ENCODE measurements around the gene B4GALNT2. TPM values are rescaled to one million over a fixed set of nuclear protein-coding genes. Genes with fewer than 3 reads are reported as not detected.

The B4GALNT2 gene
- total RNA-seq, 1 donor from 2014 or later = 0.23 TPM

DNA sequence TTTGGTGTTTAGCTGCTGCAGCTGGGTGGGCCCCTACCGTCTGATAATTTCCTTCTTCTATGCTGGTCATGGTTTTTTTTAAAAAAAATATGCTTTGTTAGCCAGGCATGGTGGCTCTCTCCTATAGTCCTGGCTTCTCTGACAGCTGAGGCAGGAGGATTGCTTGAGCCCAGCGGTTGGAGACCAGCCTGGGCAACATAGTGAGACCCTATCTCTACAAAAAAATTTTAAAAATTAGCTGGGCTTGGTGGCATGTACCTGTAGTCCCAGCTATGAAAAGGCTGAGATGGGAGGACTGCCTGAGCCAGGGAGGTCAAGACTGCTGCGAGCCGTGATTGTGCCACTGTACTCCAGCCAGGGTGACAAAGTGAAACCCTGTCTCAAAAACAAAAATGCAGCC lies 19.4 kb downstream of the B4GALNT2 start:
- no peak overlapping the region for H3K27ac ChIP-seq
- DNase-seq (no peak), ATAC-seq (no peak)
- TF ChIP-seq, protein P1, sequence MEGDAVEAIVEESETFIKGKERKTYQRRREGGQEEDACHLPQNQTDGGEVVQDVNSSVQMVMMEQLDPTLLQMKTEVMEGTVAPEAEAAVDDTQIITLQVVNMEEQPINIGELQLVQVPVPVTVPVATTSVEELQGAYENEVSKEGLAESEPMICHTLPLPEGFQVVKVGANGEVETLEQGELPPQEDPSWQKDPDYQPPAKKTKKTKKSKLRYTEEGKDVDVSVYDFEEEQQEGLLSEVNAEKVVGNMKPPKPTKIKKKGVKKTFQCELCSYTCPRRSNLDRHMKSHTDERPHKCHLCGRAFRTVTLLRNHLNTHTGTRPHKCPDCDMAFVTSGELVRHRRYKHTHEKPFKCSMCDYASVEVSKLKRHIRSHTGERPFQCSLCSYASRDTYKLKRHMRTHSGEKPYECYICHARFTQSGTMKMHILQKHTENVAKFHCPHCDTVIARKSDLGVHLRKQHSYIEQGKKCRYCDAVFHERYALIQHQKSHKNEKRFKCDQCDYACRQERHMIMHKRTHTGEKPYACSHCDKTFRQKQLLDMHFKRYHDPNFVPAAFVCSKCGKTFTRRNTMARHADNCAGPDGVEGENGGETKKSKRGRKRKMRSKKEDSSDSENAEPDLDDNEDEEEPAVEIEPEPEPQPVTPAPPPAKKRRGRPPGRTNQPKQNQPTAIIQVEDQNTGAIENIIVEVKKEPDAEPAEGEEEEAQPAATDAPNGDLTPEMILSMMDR (IDR thresholded peaks at IDR 0.05) = no peak
- no peaks in the 10 kb centered on the region for H3K9me3 ChIP-seq
- peaks cover 6% of the 10 kb centered on the region for H3K27me3 ChIP-seq
- no peaks in the 10 kb centered on the region for H3K36me3 ChIP-seq
- no peaks in the 10 kb centered on the region for H3K4me1 ChIP-seq
- intact Hi-C loops (cut with DNase I) = no loop called here
- no peak overlapping the region for H3K4me3 ChIP-seq

GRCh38 chr17:49156256-49156655 lies 23.7 kb downstream of the B4GALNT2 start:
- intact Hi-C loops (cut with DNase I) = no loop called here
- TF ChIP-seq, protein P1 (IDR thresholded peaks at IDR 0.05) = no peak
- ATAC-seq = no peak
- Histone ChIP-seq H3K27ac (no peak overlapping the region), H3K4me1 (no peaks in the 10 kb centered on the region), H3K9me3 (no peaks in the 10 kb centered on the region), H3K4me3 (no peak overlapping the region), H3K36me3 (no peaks in the 10 kb centered on the region), H3K27me3 (peaks cover 12% of the 10 kb centered on the region)
- DNase-seq = no peak

DNA sequence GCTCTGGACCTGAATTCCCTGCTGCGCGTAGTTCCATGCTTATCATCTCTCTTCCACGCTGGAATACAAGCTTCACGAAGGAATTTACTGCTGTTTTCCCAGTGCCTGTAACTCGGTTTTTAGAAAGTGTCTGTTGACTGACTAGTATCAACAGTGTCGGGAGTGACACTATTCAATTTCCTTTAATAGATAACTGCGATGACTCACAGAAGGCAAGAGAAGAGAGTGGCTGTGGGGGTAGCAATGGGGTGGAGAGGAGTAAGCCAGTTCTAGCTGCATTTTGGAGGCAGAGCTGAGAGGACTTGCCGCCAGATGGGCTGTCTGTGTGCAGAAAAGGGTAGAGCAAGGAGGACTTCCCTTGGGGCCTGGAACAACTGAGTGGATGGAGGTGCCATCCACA lies 25.2 kb downstream of the B4GALNT2 start:
- no peak for DNase-seq
- Histone ChIP-seq H3K4me3 (no peak overlapping the region), H3K27ac (no peak overlapping the region), H3K36me3 (no peaks in the 10 kb centered on the region), H3K9me3 (no peaks in the 10 kb centered on the region), H3K4me1 (no peaks in the 10 kb centered on the region), H3K27me3 (peaks cover 12% of the 10 kb centered on the region)
- TF ChIP-seq, protein P1 (IDR thresholded peaks at IDR 0.05) = no peak
- ATAC-seq = no peak
- intact Hi-C loops (cut with DNase I) = no loop called here

GRCh38 chr17:49162866-49163265 lies 30.3 kb downstream of the B4GALNT2 start:
- ATAC-seq = no peak
- H3K36me3 ChIP-seq = no peaks in the 10 kb centered on the region
- no peaks in the 10 kb centered on the region for H3K4me1 ChIP-seq
- intact Hi-C loops (cut with DNase I) = no loop called here
- no peak for DNase-seq
- no peak overlapping the region for H3K4me3 ChIP-seq
- no peak overlapping the region for H3K27ac ChIP-seq
- peaks cover 17% of the 10 kb centered on the region for H3K27me3 ChIP-seq
- no peaks in the 10 kb centered on the region for H3K9me3 ChIP-seq
- TF ChIP-seq, protein P1 (IDR thresholded peaks at IDR 0.05) = no peak

DNA sequence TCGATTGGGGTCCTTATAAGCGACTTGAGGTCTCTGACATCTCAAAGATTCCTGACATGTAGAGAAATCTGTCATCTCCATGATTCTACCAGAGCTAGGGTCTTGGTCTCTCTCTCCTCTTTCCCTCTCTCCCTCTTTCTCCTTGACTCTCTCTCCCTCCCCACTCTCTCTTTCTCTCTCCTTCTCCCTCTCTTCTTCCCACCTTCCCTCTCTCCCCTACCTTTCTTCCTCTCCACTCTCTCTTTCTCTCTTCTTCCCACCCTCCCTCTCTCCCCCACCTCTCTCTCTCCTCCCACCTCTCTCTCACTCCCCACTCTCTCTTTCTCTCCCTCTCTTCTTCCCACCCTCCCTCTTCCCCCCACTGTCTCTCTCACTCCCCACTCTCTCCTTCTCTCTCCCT lies 32.6 kb downstream of the B4GALNT2 start:
- ATAC-seq = no peak
- TF ChIP-seq, protein P1 (IDR thresholded peaks at IDR 0.05) = no peak

DNA sequence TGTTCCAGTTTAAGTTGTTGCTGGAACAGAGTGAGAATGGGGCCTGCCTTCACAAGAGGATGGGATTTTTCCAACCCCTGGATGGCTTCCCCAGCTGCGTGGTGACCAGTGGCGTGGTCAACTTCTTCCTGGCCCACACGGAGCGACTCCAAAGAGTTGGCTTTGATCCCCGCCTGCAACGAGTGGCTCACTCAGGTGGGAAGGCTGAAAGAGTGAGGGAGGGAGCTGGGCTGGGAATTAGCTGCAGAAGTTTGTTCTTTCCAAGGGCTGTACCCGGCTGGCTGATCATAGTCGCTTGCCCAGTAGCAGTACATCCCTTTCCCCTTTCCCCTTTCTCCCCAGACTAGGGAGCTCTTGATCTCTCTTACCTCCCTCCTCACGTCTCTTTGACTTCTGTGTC lies 36.1 kb downstream of the B4GALNT2 start:
- H3K27me3 ChIP-seq = peaks cover 26% of the 10 kb centered on the region
- no peak overlapping the region for H3K4me3 ChIP-seq
- ATAC-seq (no peak), DNase-seq (no peak)
- intact Hi-C loops (cut with DNase I) = no loop called here
- TF ChIP-seq, protein P1 (IDR thresholded peaks at IDR 0.05) = no peak
- H3K4me1 ChIP-seq = no peaks in the 10 kb centered on the region
- H3K27ac ChIP-seq = no peak overlapping the region
- H3K9me3 ChIP-seq = no peaks in the 10 kb centered on the region
- no peaks in the 10 kb centered on the region for H3K36me3 ChIP-seq

More for the DNA sequence above, 32.6 kb downstream of the B4GALNT2 start:
- Histone ChIP-seq H3K36me3 (no peaks in the 10 kb centered on the region), H3K27ac (no peak overlapping the region), H3K4me1 (no peaks in the 10 kb centered on the region), H3K4me3 (no peak overlapping the region), H3K9me3 (no peaks in the 10 kb centered on the region), H3K27me3 (peaks cover 26% of the 10 kb centered on the region)
- intact Hi-C loops (cut with DNase I) = no loop called here
- DNase-seq = no peak

All from upper lobe of right lung (tissue), 1 donor.